ENCODE measurements around the gene PCSK6.
"Not testable (repeated sequence)": the region's sequence is repeated elsewhere in the genome, so short reads cannot be mapped to it uniquely, and the experiment has no call there.

Gene PCSK6

DNA sequence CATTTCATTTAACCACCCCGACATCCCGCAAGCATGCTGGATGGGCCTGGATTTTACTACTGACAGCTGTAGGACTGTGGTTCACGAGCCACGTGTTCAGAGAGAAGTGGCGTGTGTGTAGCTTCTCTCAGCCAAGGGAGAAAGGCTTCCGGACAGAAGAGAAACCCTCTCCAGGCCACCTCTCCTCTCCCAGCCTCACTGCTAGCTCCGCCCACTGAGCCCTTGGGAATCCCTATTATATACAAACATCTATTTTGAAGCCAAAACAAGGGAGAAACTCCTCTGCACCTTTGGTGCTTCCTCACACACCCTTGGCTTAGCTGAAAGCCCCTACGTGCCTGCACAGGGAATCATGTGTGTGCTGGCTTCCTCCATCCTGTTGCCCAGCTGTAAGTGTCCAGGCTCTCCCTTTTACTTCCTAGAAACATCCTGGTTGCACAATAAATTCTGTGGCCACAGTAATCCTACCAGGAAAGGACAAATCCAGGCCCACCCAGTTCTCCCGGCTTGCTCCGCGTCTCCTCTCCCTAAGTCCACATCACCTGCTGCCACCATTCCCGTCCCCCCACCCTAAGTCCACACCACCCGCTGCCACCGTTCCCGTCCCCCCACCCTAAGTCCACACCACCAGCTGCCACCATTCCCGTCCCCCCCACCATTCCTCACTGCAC lies 30.5 kb downstream of the PCSK6 start:
- DNase-seq: no peak

DNA sequence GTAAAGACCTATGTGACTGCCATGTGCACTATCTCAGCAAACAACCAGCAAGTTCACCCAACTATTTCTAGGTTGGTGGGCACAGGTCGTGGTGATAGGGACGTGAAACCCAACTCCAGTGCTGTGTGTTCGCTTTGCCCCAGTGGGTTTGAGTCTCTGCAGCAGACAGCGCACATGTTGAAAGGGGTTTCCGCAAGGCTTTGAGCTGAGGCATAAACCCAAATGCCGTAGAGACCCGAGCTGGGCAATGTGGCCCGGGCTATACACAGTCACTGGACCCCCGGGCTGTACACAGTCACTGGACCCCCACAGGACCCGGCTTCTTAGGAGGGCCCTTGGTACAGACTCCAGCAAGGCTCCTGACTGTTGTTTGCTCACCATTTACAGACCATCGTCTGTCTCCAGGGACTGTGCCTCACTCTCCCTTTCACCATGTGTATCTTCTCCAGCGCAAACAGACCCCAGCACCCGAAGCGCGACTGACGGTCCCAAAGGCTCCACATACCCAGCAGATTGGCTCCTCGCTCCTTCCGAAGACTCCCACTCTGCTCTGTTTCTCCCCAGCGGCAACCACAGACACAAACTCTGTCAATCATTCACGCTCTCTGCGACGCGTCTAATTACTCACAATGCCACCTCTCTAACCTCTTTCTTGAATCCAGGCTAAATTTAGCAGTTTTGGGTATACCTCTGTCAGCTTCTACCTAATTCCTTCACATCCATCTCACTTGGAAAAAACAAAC lies 31.2 kb downstream of the PCSK6 start:
- DNase-seq: no peak

DNA sequence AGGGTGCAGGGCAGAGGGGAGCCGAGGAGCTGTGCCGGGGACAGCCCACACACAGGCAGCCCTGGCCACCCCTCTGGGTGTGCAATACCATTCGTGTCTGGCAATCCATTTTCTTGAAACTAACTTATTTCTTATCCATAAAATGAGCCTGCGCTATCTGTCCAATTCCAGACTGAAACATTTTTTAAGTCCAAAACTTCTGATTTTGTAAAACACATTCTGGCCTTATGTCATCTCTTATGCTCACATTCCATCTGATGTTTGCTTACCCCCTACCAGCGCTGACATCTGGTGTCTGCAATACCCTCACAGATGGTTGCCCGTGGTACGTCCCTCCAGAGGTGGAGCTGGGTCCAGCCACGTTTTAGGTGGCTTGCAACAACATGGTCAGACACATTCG lies 31.8 kb downstream of the PCSK6 start:
- no peak for DNase-seq

DNA sequence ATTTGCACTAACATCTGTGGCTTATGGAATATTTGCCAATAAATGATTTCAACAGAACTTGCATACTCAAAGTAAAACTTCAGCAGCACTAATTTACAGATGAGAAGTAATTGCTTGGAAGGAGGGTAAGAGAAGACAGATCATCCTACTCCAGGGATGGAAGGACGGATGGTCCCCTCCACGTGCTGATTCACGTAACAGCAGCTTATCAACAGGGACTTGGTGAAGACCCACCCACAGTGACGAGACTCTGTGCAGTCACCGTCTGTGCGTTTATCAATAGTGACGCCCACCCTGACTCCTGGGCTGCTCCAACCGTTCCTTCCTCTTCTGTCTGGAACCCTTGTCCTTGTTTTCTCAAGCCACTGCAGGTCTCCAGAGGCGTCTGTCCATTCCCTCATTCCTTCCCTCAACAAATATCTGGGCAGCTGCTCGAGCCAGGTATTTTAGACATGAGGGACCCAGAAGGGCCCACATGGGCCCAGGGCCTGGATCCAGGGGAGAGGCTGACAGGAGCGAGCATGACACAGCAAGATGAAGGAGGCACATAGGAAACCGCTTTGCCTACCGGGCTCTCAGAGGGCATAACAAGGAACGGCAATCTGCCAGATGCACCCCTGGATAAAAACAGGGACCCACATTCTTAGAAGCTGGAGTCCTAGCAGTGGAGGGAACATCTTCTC lies 33.3 kb downstream of the PCSK6 start:
- no peak for DNase-seq

DNA sequence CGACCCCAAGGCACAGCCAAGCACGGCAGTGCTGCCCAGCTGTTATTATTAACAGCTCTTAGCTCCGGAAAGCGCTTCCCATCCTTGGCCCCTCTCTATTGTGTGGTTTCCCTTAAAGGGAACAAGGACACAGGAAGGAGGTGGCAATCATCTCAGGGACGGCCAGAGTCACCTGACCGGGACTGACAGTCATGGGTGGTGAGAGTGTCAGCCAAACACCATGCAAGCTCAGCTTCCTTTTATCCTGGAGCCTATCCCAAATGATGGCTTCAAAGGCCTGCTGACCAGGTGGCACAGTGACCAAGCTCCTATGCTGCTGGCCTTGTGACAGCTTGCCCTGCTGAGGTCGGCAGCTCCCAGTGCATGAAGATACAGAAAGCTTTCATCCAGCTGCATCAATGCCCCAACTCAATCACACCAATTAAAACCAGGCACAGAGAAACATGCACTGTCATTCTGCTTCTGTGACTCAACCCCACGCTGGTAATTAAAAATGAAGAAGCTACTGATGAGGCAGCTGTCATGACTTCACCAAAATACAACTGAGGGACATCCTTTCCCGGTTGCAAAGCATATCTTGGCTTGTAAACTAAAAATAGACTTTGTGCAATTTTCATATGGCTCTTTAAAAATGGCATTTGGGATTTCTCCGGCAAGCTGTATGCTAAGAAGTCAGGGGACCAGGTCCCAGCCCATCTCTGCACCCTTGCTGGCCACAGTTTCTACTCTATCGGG lies 34.0 kb downstream of the PCSK6 start:
- no peak for DNase-seq

DNA sequence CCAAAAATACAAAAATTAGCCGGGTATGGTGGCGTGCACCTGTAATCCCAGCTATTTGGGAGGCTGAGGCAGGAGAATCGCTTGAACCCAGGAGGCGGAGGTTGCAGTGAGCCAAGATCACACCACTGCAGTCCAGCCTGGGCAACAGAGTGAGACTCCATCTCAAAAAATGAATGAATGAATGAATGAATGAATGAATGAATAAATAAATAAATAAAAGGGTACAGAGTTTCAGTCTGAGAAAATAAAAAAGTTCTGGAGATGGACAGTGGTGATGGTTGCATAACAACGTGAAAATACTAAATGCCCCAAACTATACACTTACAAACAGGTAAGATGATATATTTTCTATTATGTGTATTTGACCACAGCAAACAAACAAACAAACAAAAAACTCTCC lies 34.7 kb downstream of the PCSK6 start:
- not testable (repeated sequence) for DNase-seq

DNA sequence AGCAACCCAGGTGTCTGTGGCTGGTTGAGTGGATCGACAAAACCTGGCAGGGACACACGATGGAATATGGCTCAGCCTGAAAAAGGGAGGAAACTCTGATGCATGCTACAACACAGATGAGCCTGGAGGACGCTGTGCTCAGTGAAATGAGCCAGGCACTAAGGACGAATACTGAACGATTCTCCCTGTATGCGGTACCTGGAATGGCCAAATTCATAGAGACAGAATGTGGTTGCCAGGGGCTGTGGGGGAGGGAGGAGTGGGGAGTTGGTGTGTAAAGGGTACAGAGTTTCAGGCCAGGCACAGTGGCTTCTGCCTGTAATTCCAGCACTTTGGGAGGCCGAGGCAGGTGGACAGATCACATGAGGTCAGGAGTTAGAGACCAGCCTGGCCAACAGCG lies 35.1 kb downstream of the PCSK6 start:
- DNase-seq: no peak

DNA sequence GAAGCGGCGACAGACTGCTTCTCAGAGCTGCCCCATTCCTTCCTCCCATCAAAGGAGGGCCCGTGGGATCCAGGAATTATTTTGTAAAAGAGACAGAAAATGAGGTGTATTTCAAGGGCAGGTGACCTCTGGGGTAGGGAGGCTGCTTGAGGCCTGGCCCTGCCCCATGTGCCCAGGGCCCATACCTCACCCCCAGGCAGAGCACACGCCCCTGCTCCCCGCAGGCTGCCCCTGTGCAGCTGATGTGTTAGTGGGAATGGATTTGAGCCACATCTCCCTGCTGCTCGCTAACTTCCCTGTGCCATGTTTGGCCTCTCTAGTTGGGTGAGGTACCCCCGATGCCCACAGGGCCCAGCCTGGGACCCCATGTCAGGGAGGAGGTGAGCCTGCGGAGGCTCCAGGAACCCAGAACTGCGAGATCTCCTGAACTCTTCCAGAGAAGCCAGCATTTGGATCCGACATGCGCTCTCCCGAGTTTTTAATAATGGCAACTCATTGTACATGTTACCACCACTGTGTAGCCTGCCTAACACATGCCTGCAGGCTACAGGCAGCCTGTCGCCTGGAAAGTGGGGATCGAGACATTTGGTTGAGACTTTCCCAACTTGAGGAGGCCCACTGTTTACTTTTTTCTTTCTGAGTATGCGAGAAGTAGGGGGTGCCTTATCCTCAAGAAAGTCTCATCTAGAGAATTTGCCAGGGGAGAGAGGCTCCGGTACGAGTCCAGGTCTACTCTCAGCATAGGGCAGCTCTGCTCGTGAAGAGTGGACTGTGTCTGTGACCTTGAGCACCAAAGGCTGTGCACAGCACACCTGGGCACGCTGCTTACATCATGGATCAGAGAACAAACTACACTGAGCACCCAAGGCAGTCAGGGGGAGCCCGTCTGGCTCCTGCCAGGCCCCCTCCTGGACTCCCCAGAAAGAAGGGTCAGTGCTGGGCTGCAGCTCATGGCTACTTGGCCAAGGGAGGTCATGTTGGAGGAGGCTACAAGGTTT lies 36.1 kb downstream of the PCSK6 start:
- no peak for DNase-seq

DNA sequence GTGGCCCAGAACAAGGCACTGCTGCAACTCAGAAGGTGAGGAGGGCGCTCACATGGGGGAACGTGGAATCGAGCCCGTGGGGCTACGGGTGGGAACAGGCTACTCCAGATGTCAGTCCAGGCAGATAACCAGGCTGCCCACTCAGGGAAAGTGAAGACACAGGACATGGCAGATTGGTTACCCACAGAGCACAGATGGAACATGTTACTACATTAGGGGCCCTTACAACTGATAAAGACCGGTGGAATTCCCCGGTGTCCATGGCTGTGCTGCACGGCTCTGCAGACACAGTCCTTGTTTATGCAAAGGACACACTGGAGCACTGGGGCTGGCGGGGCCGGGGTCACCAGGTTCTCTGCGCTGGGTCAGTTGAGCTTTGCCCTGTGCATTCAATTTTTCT lies 36.9 kb downstream of the PCSK6 start:
- no peak for DNase-seq

DNA sequence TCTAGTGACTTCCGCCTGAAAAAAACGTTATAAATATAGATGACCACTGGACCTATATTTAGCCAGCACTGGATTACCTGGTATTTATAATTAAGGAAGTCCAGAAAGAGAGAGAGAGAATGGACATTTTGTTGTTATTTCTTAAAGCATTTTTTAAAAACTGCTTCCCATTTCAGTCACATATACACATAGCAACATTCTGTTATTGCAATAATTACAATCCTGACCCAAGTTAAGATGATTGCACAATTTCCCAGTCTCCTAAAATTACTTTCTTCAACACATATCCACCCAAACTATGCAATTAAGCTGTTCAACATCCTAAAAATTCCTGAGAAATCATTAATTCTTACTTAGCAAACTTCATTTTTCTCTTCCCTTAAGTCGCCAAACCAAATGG lies 37.7 kb downstream of the PCSK6 start:
- DNase-seq: no peak

DNA sequence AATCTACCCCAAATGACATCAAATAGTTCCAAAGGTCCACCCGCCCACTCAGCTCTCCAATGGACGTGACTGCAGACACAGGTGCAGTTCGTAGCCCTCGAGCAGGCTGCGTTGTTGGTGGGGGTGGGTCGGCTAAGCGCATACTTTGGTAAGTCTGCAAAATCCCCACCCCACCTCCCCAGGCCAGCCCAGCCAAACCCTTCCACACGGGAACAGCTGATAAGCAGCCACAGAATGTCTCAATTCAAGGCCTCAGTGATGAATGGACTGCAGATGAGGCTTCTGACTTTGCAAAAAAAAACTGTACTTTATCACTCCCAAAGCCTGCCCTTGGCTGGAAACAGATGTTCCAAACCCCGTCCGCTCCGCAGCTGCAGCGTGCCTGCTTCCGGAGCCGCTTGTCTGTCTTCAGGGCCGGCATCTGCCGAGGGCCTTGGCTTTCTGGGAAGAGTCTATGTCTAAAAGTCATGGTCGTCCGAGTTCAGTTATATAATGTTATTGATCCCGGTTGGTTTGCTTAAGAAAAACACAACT lies 38.2 kb downstream of the PCSK6 start:
- DNase-seq: no peak

DNA sequence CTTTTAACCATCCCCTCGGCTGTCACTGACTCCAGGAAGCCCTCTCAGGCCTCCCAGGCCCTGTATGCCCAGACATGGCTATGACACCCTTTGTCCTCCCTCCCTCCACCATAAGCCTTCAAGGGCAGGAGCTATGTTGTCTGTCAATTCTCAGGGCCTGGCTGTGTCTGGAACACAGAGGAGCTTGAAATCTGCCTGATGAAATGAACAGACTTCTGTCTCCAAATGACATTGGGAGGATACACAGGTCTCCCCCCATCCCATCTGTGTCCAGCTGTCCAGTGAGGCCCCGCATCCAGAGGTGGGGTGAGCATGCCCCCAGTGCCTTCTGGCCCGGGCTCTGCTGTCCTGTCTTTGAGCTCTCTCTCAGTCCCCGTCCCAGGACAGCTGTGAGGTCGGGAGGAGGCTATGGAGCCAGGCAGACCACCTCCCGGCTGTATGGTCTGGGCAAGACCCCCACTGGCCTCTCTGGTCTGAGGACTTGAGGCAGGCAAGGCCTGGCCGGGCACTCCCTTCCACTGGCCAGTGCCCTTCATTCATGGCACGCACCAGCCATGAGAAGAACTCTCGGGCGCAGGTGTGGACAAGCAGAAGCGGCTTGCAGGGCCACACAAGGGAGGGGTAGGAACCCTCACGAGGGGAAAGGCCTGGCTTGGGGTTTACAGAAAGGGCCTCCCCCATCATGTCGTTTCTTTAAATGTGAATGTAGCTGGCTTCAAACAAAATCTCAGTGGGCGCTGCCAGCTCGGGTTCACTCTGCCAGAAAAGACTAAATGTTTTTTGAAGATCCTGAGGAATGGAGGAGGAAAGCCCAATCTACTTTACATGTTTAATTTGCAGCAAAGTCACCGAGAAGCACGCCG lies 38.9 kb downstream of the PCSK6 start:
- no peak for DNase-seq

DNA sequence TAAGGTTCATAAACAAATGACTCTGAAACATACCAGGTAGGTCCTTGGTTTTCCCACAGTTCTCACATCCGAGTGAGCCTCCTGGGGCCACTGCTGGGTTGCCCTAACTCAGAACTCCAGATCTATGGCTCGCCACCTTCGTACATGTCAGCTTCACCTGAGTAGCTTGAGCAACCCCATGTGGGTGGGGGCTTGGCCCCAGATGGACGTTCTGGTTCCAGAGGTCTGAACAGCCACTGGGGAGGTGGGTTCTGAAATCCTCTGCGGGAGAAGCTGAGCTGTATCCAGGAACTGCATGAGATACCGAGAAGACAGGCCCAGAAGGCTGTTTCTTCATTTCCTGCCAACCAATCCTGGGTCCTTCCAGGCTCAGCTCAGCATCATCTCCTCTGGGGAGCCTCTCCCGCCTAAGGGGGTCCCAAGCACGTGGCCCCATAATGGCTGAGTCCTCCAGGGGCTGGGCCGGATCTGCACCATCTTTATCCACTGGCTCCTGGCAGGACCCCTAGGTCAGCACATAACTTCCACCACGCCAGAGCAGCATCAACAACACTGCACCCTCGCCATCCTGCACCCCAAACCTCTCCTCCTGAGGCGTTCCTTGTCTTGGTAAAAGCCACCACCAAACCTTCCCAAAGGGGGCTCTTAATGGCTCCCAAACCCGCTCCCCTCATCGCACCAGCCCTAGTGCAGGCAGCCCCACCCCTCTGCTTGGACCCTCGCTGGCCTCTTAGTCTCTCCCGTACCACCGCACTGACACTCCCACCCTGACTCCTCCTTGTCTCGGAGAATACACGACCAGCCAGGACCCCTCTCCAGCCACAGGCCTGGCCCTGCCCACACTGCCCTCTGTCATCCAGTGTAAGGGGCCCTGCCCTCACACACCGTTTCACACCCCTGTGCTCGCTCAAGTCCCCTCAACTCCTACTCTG lies 39.8 kb downstream of the PCSK6 start:
- DNase-seq: no peak

DNA sequence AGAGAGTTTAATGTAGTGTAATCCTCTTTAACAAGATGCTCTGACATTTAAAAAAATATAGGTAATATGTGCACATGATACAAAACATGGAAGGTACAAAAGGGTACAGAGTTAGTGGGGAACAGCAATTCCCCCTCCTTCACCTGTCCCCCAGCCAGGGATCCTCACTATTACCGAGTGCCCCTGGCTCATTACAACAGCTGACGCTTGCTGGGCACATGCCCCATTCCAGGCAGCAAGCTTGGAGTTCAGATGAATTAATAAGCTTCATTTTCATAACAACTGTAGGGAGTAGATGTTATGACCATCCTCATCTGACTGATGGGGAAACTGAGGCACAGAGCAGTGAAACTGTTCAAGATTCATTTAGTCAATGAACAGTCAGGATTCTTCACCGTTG lies 41.2 kb downstream of the PCSK6 start:
- no peak for DNase-seq

DNA sequence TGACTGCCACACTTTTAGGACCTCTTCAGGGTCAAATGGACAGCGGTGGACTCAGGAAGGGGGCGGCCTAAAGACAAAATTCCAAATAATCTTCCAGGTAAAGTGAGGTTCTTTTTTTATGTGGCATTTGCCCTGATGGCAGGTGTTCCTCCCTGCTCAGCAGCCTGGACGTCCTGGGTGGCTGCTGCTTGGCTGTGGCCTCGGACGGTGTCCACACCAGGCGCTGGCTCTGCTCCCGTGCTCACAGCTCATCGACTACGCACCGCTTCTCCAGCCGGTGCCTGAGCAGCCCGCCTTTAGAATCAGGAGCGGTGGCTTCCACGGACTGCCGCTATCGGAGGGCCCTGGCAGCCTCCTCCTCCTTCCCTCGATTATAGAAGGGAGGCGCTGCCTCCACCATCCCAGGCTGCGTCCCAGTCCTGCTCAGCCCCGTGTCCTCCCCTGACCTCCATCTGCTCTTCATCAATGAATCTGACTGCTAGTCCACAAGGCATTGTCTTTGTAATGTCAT lies 41.9 kb downstream of the PCSK6 start:
- DNase-seq: no peak

DNA sequence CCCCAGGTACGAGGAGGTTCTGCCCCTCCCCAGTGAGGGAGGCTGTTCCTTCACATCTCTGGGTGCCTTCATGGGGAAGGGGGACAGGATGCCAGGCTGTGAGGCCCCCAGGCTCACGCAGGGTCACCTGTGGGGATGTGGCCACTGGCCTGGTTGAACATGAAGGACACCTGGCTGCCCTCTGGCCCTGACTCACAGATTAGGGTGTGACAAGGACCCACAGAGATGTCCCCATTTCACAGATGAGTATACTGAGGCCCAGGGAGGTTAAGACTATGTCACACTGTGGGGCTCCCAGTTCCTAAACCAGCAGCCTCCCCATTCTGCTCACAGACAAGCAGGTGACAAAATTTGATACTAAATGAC lies 42.4 kb downstream of the PCSK6 start:
- no peak for DNase-seq

DNA sequence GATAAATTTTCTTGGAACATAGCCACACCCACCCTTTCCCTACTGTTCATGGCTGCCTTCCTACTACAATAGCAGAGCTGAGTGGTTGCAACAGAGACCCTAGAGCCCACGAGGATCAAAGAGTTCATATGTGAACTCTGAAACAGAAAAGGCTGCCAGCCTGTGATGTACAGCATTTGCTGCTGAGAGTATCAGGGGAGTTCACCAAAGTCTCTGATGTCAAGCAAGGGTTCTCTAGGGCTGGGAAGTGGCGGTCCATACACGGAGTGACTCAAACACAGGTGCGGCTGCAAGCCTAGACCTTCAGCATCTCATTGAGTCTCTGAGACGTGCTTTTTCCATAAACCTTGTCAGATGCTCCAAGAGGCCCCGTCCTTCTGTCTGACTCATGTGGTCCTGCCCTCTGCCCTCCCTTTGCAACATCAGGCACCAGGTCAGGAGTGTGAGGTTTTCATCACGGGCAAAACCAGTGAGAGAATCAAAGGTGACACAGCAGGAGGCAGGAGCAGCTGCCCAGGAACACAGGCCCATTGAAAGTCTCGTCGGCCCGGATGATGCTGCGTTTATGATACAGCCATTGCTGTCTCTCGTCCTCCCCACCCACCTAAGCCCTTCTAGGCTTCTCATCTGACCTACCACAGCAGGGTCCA lies 42.9 kb downstream of the PCSK6 start:
- no peak for DNase-seq

DNA sequence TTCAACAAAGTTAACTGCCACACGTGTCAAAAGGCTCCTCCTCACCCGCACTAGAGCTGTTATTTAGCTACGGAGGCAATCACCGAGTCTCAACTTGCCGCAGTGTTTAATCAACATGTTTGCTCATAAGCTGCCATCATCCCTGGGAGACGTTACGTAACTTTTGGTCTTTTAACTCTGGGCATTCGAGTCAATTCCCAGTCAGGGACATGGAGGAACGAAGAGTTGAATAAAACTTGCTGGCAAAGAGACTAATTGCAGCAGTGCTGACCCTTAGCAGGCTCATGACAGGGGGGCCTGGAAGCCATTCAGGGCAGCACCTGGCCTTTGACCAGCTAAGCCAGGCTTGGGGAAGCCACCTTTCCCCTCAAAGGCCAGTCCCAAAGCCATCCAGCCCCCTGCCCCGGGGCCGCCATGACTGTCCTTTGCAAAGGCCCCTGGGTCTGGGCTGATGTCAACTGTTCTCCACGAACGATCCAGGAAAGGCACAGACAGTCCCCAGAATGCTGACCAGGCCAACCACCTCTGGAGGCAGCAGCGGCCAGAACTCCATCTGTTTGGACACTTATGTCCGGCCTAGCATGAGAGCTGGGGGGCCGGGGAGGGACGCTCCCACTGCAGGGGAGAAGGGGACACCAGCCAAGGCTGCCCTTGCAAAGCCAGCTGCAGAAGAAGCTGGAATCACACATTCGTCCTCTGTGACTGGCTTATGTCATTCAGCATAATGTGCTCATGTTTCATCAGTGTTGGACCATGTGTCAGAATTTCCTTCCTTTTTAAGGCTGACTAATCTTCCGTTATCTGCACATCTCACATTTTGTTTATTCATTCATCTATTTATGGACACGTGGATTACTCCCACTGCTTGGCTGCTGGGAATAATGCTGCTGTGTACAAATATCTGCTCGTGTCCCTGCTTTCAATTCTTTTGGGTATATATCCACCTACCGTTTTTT lies 43.7 kb downstream of the PCSK6 start:
- DNase-seq: no peak
